Measurements from ENCODE around the gene TLN1. TPM values are rescaled to one million over a fixed set of nuclear protein-coding genes. Genes with fewer than 3 reads are reported as not detected.

The TLN1 gene
- total and polyA plus RNA-seq, 2 of the 8 experiments (the other 6 are each of a cell fraction or from before 2014, with no cell fraction given), result 28.1 to 90.1 TPM

- POLR2A ChIA-PET (ENCODE audit: partially characterized antibody), result interaction anchor here (0.7 to 2.7 kb wide), 6 partner anchors 7 to 41 kb away, joined by 3 to 20 read pairs (median 4); no protein-coding TSS in a partner anchor
- Histone ChIP-seq H3K9me3 (ENCODE audit: insufficient read depth in 2 of 2, low read depth in 1 of 2, low read length in 1 of 2) (no peaks in the 10 kb centered on the region; a peak in 1 of 4 replicates), H3K27me3 (replicated peaks in 1 of 4; ENCODE audit: control insufficient read depth in 3 of 4, extremely low read depth in 1 of 4, insufficient read depth in 3 of 4, low read length in 3 of 4) (no peaks in the 10 kb centered on the region), H2BK20ac (ENCODE audit: low read length) (no peak overlapping the region), H3K9ac (replicated peaks in 1 of 4; ENCODE audit: extremely low read depth in 1 of 4, low read depth in 3 of 4, low read length in 3 of 4) (no peak overlapping the region), H4K20me1 (replicated peaks in 1 of 2; ENCODE audit: control insufficient read depth in 1 of 2, insufficient read depth in 2 of 2, low read length in 2 of 2) (peaks cover 2 to 10% of the 10 kb centered on the region in 2 experiments), H4K91ac (replicated peaks; ENCODE audit: insufficient read length, low read length) (no peak overlapping the region), H4K8ac (ENCODE audit: extremely low read depth, insufficient read depth, low read length) (no peak overlapping the region), H2BK15ac (ENCODE audit: low read length) (no peak overlapping the region), H2BK5ac (ENCODE audit: low read depth, low read length) (no peak overlapping the region), H3K79me1 (ENCODE audit: low read depth, low read length) (peaks cover 12% of the 10 kb centered on the region), H3K79me2 (ENCODE audit: control insufficient read depth in 1 of 2, insufficient read depth in 2 of 2, low read length in 2 of 2) (peaks cover 0 to 29% of the 10 kb centered on the region in 2 experiments), H3K4ac (replicated peaks; ENCODE audit: insufficient read length, low read depth, low read length) (no peak overlapping the region), H3K56ac (replicated peaks; ENCODE audit: insufficient read length, low read depth, low read length) (no peak overlapping the region), H3K23me2 (ENCODE audit: low read depth, low read length) (peaks cover 15% of the 10 kb centered on the region; the same call in 1 of the 2 replicates), H3K27ac (ENCODE audit: low read depth, low read length) (no peak overlapping the region), H3K36me3 (ENCODE audit: control insufficient read depth in 2 of 4, insufficient read depth in 4 of 4, low read length in 3 of 4) (peaks cover 17 to 39% (median 32%) of the 10 kb centered on the region in 4 experiments), H2BK12ac (ENCODE audit: low read depth, low read length) (no peak overlapping the region), H3K4me3 (ENCODE audit: extremely low read depth in 1 of 4, insufficient read depth in 2 of 4, low read depth in 3 of 4, low read length in 4 of 4) (no peak overlapping the region), H2AK5ac (ENCODE audit: low read depth, low read length) (no peak overlapping the region), H3K4me1 (replicated peaks in 1 of 4; ENCODE audit: control insufficient read depth in 3 of 4, insufficient read depth in 4 of 4, low read length in 3 of 4) (peaks cover 13 to 28% (median 15%) of the 10 kb centered on the region in 4 experiments), H3K23ac (ENCODE audit: insufficient read length) (no peak overlapping the region), H3K14ac (ENCODE audit: insufficient read length) (no peak overlapping the region), H3K4me2 (ENCODE audit: insufficient read depth in 1 of 2, low read depth in 2 of 2, low read length in 2 of 2) (no peak overlapping the region; a peak in 1 of 4 replicates), H2BK120ac (replicated peaks; ENCODE audit: low read depth, low read length) (no peak overlapping the region), H3K18ac (ENCODE audit: extremely low read depth, low read length) (no peak overlapping the region), H4K5ac (ENCODE audit: insufficient read length, low read depth, low read length) (no peak overlapping the region), H2AFZ (ENCODE audit: low read length) (no peak overlapping the region)
- 93% methylated on average over 3 of the region's 3 CpGs; no CpG with 5 or more reads in 1 of the 2 experiments for WGBS, 2 experiments (ENCODE audit: extremely low coverage in 1 of 2, insufficient coverage in 1 of 2, insufficient read length in 1 of 2, insufficient replicate concordance in 2 of 2, low coverage in 1 of 2, low lambda C conversion rate in 2 of 2, missing lambda C conversion rate in 1 of 2)
- CTCF ChIA-PET (ENCODE audit: partially characterized antibody), result interaction anchor here (0.9 to 16.0 kb wide), 9 partner anchors 8 to 101 kb away, joined by 3 to 198 read pairs (median 5); partner anchors contain the start of genes ARHGEF39, CCDC107, GBA2 and MSMP
- DNase-seq (ENCODE audit: low read depth in 1 of 2, low spot score in 2 of 2) (no peak), FAIRE-seq (no peak)
- TF ChIP-seq TAF7 (optimal IDR thresholded peaks at IDR 0.05; ENCODE audit: borderline replicate concordance, low read depth, low read length), result no peak
These were observed 2.1 kb upstream of the TLN1 start for GRCh38 chr9:35734096-35734495.
